Measurements from ENCODE around the gene GSK3A. TPM values are rescaled to one million over a fixed set of nuclear protein-coding genes. Genes with fewer than 3 reads are reported as not detected.

GSK3A gene
- total and polyA plus RNA-seq, 7 experiments from 2014 or later = 11.4 to 52.0 (median 30.6) TPM

- H3K4me3 ChIP-seq (ENCODE audit: low read length) = no peak overlapping the region
- ATAC-seq = no peak
- peak overlapping the region; percentile 89 to 96 (median 93) for H3K27ac Mint-ChIP-seq
- H3K27me3 Mint-ChIP-seq = no peaks in the 10 kb centered on the region
- peaks cover 0 to 4% (median 0%) of the 10 kb centered on the region in 5 donors for H3K36me3 Mint-ChIP-seq
- ChIA-PET POLR2A (interaction anchor here (1.2 to 1.6 kb wide), 3 partner anchors 11 to 35 kb away, joined by 3 to 4 read pairs (median 4); no protein-coding TSS in a partner anchor), CTCF (interaction anchor here (0.9 to 1.7 kb wide), 3 partner anchors 11 to 153 kb away, joined by 3 to 8 read pairs (median 6); no protein-coding TSS in a partner anchor)
- H3K36me3 ChIP-seq (ENCODE audit: control insufficient read depth in 2 of 3, insufficient read depth in 3 of 3, low read length in 3 of 3) = peaks cover 0 to 39% (median 15%) of the 10 kb centered on the region in 3 experiments
- H3K27me3 ChIP-seq (ENCODE audit: control insufficient read depth in 2 of 2, insufficient read depth in 2 of 2, low read length in 2 of 2) = no peaks in the 10 kb centered on the region
- peaks cover 0 to 4% (median 0%) of the 10 kb centered on the region in 11 donors for H3K9me3 Mint-ChIP-seq
- peaks cover 30 to 36% of the 10 kb centered on the region in 2 donors for H3K4me1 ChIP-seq (ENCODE audit: control insufficient read depth in 2 of 2, insufficient read depth in 2 of 2, low read length in 2 of 2)
- H3K4me1 Mint-ChIP-seq = peaks cover 9 to 31% (median 19%) of the 10 kb centered on the region in 7 donors
- intact Hi-C loops (cut with micrococcal nuclease) = loop anchor here in 1 of 2 donors (1.0 to 10.0 kb wide), 2 partner anchors 11 to 401 kb away; partner anchors contain the start of gene ARHGEF1
- H3K9me3 ChIP-seq (ENCODE audit: control insufficient read depth in 2 of 3, low read length in 3 of 3) = no peaks in the 10 kb centered on the region
- peak overlapping the region; percentile 70 for H3K27ac ChIP-seq (ENCODE audit: low read depth, low read length)
- DNase-seq = no peak
- peak overlapping the region; percentile 26 to 100 (median 90) for H3K4me3 Mint-ChIP-seq
These were observed 43.1 kb upstream of the GSK3A start for GRCh38 chr19:42285541-42285941.

- Mint-ChIP-seq H3K36me3 (peaks cover 0 to 4% (median 0%) of the 10 kb centered on the region in 5 donors), H3K4me1 (peaks cover 10 to 31% (median 19%) of the 10 kb centered on the region in 7 donors), H3K27me3 (no peaks in the 10 kb centered on the region), H3K4me3 (peak overlapping the region; percentile 84 to 100 (median 90)), H3K27ac (peak overlapping the region; percentile 89 to 96 (median 93)), H3K9me3 (peaks cover 0 to 4% (median 0%) of the 10 kb centered on the region in 11 donors)
- Histone ChIP-seq H3K4me1 (ENCODE audit: control insufficient read depth in 2 of 2, insufficient read depth in 2 of 2, low read length in 2 of 2) (peaks cover 30 to 36% of the 10 kb centered on the region in 2 donors), H3K9me3 (ENCODE audit: control insufficient read depth in 2 of 3, low read length in 3 of 3) (no peaks in the 10 kb centered on the region), H3K27ac (ENCODE audit: low read depth, low read length) (peak overlapping the region; percentile 70), H3K4me3 (ENCODE audit: low read length) (peak overlapping the region; percentile 71), H3K27me3 (ENCODE audit: control insufficient read depth in 2 of 2, insufficient read depth in 2 of 2, low read length in 2 of 2) (no peaks in the 10 kb centered on the region), H3K36me3 (ENCODE audit: control insufficient read depth in 2 of 3, insufficient read depth in 3 of 3, low read length in 3 of 3) (peaks cover 0 to 37% (median 15%) of the 10 kb centered on the region in 3 experiments)
- ChIA-PET CTCF (interaction anchor here (0.7 to 1.7 kb wide), 4 partner anchors 11 to 152 kb away, joined by 3 to 8 read pairs (median 4); no protein-coding TSS in a partner anchor), POLR2A (interaction anchor here (0.6 to 1.6 kb wide), 8 partner anchors 12 to 398 kb away, joined by 3 to 8 read pairs (median 4); partner anchors contain the start of gene GSK3A)
- ATAC-seq = no peak
- DNase-seq = peak in 5 of 9 donors; percentile 37 to 45 (median 37)
- intact Hi-C loops (cut with micrococcal nuclease) = loop anchor here (1.0 to 10.0 kb wide), 7 partner anchors 12 to 1817 kb away; partner anchors contain the start of genes ARHGEF1 (in 2 of the 2), BLVRB (in 1 of the 2) and SPTBN4 (in 1 of the 2)
These were observed 42.4 kb upstream of the GSK3A start for GRCh38 chr19:42284591-42285341.

- Histone ChIP-seq H3K4me1 (ENCODE audit: control insufficient read depth in 2 of 2, insufficient read depth in 2 of 2, low read length in 2 of 2) (peaks cover 37 to 43% of the 10 kb centered on the region in 2 donors), H3K27ac (ENCODE audit: low read depth, low read length) (peak overlapping the region; percentile 78), H3K4me3 (ENCODE audit: low read length) (no peak overlapping the region), H3K27me3 (ENCODE audit: control insufficient read depth in 2 of 2, insufficient read depth in 2 of 2, low read length in 2 of 2) (no peaks in the 10 kb centered on the region), H3K36me3 (ENCODE audit: control insufficient read depth in 2 of 3, insufficient read depth in 3 of 3, low read length in 3 of 3) (peaks cover 0 to 30% (median 15%) of the 10 kb centered on the region in 3 experiments), H3K9me3 (ENCODE audit: control insufficient read depth in 2 of 3, low read length in 3 of 3) (no peaks in the 10 kb centered on the region)
- peak; percentile 75 to 93 (median 88) for DNase-seq
- H3K9me3 Mint-ChIP-seq = peaks cover 0 to 4% (median 0%) of the 10 kb centered on the region in 11 donors
- H3K4me1 Mint-ChIP-seq = peaks cover 16 to 38% (median 26%) of the 10 kb centered on the region in 7 donors
- H3K27ac Mint-ChIP-seq = no peak overlapping the region
- intact Hi-C loops (cut with micrococcal nuclease) = loop anchor here (5.0 to 10.0 kb wide), 6 partner anchors 87 to 1817 kb away; partner anchors contain the start of genes ARHGEF1 (in 2 of the 2), BLVRB (in 1 of the 2) and SPTBN4 (in 1 of the 2)
- peaks cover 0 to 4% (median 0%) of the 10 kb centered on the region in 5 donors for H3K36me3 Mint-ChIP-seq
- ChIA-PET CTCF (interaction anchor here (0.7 to 1.7 kb wide), 3 partner anchors 12 to 151 kb away, joined by 3 to 8 read pairs (median 6); no protein-coding TSS in a partner anchor), POLR2A (interaction anchor here (0.6 to 1.6 kb wide), 8 partner anchors 12 to 398 kb away, joined by 3 to 8 read pairs (median 4); partner anchors contain the start of gene GSK3A)
- peak; percentile 69 for ATAC-seq
- peak overlapping the region in 1 of 10 donors; percentile 0 for H3K4me3 Mint-ChIP-seq
- H3K27me3 Mint-ChIP-seq = no peaks in the 10 kb centered on the region
These were observed 41.7 kb upstream of the GSK3A start for GRCh38 chr19:42284066-42284501.

GRCh38 chr19:42283188-42284065 lies 41.0 kb upstream of the GSK3A start:
- peaks cover 0 to 24% (median 14%) of the 10 kb centered on the region in 3 experiments for H3K36me3 ChIP-seq (ENCODE audit: control insufficient read depth in 2 of 3, insufficient read depth in 3 of 3, low read length in 3 of 3)
- Mint-ChIP-seq H3K27ac (no peak overlapping the region), H3K27me3 (no peaks in the 10 kb centered on the region), H3K9me3 (peaks cover 0 to 4% (median 0%) of the 10 kb centered on the region in 11 donors), H3K4me1 (peaks cover 22 to 44% (median 32%) of the 10 kb centered on the region in 7 donors), H3K36me3 (peaks cover 0 to 4% (median 0%) of the 10 kb centered on the region in 5 donors), H3K4me3 (peak overlapping the region in 1 of 10 donors; percentile 0)
- intact Hi-C loops (cut with micrococcal nuclease) = loop anchor here (1.0 to 10.0 kb wide), 17 partner anchors 13 to 1816 kb away; partner anchors contain the start of genes ARHGEF1 (in 2 of the 2), DEDD2 (in 2 of the 2), MEGF8 (in 2 of the 2) and PAFAH1B3 (in 2 of the 2)
- H3K27ac ChIP-seq (ENCODE audit: low read depth, low read length) = peak overlapping the region; percentile 83
- no peaks in the 10 kb centered on the region for H3K9me3 ChIP-seq (ENCODE audit: control insufficient read depth in 2 of 3, low read length in 3 of 3)
- POLR2A ChIA-PET = interaction anchor here (0.6 to 5.6 kb wide), 9 partner anchors 13 to 935 kb away, joined by 3 to 47 read pairs (median 4); partner anchors contain the start of genes CIC and GSK3A
- H3K27me3 ChIP-seq (ENCODE audit: control insufficient read depth in 2 of 2, insufficient read depth in 2 of 2, low read length in 2 of 2) = no peaks in the 10 kb centered on the region
- DNase-seq (peak; percentile 93 to 97 (median 95)), ATAC-seq (peak; percentile 83)
- CTCF ChIA-PET = no interaction called here
- H3K4me3 ChIP-seq (ENCODE audit: low read length) = peak overlapping the region; percentile 50
- peaks cover 42 to 45% of the 10 kb centered on the region in 2 donors for H3K4me1 ChIP-seq (ENCODE audit: control insufficient read depth in 2 of 2, insufficient read depth in 2 of 2, low read length in 2 of 2)

- Mint-ChIP-seq H3K27me3 (no peaks in the 10 kb centered on the region), H3K36me3 (peaks cover 0 to 4% (median 0%) of the 10 kb centered on the region in 5 donors), H3K4me3 (peak overlapping the region in 3 of 10 donors; percentile 51 to 63 (median 60)), H3K27ac (no peak overlapping the region), H3K4me1 (peaks cover 26 to 48% (median 37%) of the 10 kb centered on the region in 7 donors), H3K9me3 (peaks cover 0 to 4% (median 0%) of the 10 kb centered on the region in 11 donors)
- H3K36me3 ChIP-seq (ENCODE audit: control insufficient read depth in 2 of 3, insufficient read depth in 3 of 3, low read length in 3 of 3) = peaks cover 0 to 17% (median 7%) of the 10 kb centered on the region in 3 experiments
- no peaks in the 10 kb centered on the region for H3K9me3 ChIP-seq (ENCODE audit: control insufficient read depth in 2 of 3, low read length in 3 of 3)
- ChIA-PET CTCF (no interaction called here), POLR2A (interaction anchor here (0.6 to 5.6 kb wide), 7 partner anchors 13 to 934 kb away, joined by 3 to 47 read pairs (median 4); partner anchors contain the start of gene CIC)
- peak overlapping the region; percentile 83 for H3K27ac ChIP-seq (ENCODE audit: low read depth, low read length)
- peak overlapping the region; percentile 50 for H3K4me3 ChIP-seq (ENCODE audit: low read length)
- DNase-seq (no peak), ATAC-seq (no peak)
- H3K27me3 ChIP-seq (ENCODE audit: control insufficient read depth in 2 of 2, insufficient read depth in 2 of 2, low read length in 2 of 2) = no peaks in the 10 kb centered on the region
- H3K4me1 ChIP-seq (ENCODE audit: control insufficient read depth in 2 of 2, insufficient read depth in 2 of 2, low read length in 2 of 2) = peaks cover 42 to 45% of the 10 kb centered on the region in 2 donors
- intact Hi-C loops (cut with micrococcal nuclease) = loop anchor here (1.0 to 10.0 kb wide), 17 partner anchors 13 to 1816 kb away; partner anchors contain the start of genes ARHGEF1 (in 2 of the 2), DEDD2 (in 2 of the 2), MEGF8 (in 2 of the 2) and PAFAH1B3 (in 2 of the 2)
These were observed 40.4 kb upstream of the GSK3A start for GRCh38 chr19:42282819-42283187.

All from naive thymus-derived CD4-positive, alpha-beta T cell (primary cell).